ENCODE results near the gene CSTF2.

DNA sequence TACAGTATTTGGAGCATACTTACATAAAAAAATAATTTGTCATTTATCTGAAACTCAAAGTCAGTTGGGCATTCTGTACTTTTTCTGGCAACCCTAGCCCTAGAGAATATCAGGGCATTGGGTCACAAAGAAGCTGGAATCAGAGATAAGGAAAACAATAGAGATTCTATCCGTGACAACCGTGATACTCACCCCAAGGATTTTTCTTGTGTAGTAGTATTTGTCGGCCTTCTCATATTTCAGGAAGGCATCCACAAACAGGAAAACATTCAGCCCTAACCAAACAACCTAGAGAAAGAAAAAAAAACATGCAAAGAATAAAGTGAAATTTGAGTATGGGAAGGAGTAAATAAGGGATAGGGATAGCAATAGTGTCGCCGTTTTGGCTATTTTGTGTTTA is 50.3 kb downstream of the CSTF2 start:
- TF ChIP-seq, protein P1, sequence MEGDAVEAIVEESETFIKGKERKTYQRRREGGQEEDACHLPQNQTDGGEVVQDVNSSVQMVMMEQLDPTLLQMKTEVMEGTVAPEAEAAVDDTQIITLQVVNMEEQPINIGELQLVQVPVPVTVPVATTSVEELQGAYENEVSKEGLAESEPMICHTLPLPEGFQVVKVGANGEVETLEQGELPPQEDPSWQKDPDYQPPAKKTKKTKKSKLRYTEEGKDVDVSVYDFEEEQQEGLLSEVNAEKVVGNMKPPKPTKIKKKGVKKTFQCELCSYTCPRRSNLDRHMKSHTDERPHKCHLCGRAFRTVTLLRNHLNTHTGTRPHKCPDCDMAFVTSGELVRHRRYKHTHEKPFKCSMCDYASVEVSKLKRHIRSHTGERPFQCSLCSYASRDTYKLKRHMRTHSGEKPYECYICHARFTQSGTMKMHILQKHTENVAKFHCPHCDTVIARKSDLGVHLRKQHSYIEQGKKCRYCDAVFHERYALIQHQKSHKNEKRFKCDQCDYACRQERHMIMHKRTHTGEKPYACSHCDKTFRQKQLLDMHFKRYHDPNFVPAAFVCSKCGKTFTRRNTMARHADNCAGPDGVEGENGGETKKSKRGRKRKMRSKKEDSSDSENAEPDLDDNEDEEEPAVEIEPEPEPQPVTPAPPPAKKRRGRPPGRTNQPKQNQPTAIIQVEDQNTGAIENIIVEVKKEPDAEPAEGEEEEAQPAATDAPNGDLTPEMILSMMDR (IDR thresholded peaks at IDR 0.05): no peak
- TF ChIP-seq, protein P2, sequence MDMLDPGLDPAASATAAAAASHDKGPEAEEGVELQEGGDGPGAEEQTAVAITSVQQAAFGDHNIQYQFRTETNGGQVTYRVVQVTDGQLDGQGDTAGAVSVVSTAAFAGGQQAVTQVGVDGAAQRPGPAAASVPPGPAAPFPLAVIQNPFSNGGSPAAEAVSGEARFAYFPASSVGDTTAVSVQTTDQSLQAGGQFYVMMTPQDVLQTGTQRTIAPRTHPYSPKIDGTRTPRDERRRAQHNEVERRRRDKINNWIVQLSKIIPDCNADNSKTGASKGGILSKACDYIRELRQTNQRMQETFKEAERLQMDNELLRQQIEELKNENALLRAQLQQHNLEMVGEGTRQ (CRISPR knock-in tag; IDR thresholded peaks at IDR 0.05): no peak
- TF ChIP-seq ATF1 (CRISPR knock-in tag; IDR thresholded peaks at IDR 0.05) (no peak), SMAD3 (CRISPR knock-in tag; IDR thresholded peaks at IDR 0.05; ENCODE audit: borderline replicate concordance) (no peak), CREB1 (CRISPR knock-in tag; IDR thresholded peaks at IDR 0.05) (no peak), ZNF416 (CRISPR knock-in tag; IDR thresholded peaks at IDR 0.05) (no peak), FOXP1 (CRISPR knock-in tag; IDR thresholded peaks at IDR 0.05; ENCODE audit: borderline replicate concordance) (no peak), CREM (CRISPR knock-in tag; IDR thresholded peaks at IDR 0.05) (no peak), TP53 (CRISPR knock-in tag; IDR thresholded peaks at IDR 0.05) (no peak)
- TF ChIP-seq, protein P3, sequence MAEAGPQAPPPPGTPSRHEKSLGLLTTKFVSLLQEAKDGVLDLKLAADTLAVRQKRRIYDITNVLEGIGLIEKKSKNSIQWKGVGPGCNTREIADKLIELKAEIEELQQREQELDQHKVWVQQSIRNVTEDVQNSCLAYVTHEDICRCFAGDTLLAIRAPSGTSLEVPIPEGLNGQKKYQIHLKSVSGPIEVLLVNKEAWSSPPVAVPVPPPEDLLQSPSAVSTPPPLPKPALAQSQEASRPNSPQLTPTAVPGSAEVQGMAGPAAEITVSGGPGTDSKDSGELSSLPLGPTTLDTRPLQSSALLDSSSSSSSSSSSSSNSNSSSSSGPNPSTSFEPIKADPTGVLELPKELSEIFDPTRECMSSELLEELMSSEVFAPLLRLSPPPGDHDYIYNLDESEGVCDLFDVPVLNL (CRISPR knock-in tag; IDR thresholded peaks at IDR 0.05; ENCODE audit: borderline replicate concordance, low read depth): no peak
- TF ChIP-seq, protein P4, sequence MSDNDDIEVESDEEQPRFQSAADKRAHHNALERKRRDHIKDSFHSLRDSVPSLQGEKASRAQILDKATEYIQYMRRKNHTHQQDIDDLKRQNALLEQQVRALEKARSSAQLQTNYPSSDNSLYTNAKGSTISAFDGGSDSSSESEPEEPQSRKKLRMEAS (CRISPR knock-in tag; IDR thresholded peaks at IDR 0.05): no peak
- TF ChIP-seq, protein P5, sequence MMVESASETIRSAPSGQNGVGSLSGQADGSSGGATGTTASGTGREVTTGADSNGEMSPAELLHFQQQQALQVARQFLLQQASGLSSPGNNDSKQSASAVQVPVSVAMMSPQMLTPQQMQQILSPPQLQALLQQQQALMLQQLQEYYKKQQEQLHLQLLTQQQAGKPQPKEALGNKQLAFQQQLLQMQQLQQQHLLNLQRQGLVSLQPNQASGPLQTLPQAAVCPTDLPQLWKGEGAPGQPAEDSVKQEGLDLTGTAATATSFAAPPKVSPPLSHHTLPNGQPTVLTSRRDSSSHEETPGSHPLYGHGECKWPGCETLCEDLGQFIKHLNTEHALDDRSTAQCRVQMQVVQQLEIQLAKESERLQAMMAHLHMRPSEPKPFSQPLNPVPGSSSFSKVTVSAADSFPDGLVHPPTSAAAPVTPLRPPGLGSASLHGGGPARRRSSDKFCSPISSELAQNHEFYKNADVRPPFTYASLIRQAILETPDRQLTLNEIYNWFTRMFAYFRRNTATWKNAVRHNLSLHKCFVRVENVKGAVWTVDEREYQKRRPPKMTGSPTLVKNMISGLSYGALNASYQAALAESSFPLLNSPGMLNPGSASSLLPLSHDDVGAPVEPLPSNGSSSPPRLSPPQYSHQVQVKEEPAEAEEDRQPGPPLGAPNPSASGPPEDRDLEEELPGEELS (CRISPR knock-in tag; IDR thresholded peaks at IDR 0.05): no peak
- TF ChIP-seq, protein P6, sequence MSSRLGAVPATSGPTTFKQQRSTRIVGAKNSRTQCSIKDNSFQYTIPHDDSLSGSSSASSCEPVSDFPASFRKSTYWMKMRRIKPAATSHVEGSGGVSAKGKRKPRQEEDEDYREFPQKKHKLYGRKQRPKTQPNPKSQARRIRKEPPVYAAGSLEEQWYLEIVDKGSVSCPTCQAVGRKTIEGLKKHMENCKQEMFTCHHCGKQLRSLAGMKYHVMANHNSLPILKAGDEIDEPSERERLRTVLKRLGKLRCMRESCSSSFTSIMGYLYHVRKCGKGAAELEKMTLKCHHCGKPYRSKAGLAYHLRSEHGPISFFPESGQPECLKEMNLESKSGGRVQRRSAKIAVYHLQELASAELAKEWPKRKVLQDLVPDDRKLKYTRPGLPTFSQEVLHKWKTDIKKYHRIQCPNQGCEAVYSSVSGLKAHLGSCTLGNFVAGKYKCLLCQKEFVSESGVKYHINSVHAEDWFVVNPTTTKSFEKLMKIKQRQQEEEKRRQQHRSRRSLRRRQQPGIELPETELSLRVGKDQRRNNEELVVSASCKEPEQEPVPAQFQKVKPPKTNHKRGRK (CRISPR knock-in tag; IDR thresholded peaks at IDR 0.05; ENCODE audit: borderline replicate concordance): no peak

All from WTC11 (cell line).